Osteoblast (primary cell): ENCODE data around the gene ING4. TPM values are rescaled to one million over a fixed set of nuclear protein-coding genes. Genes with fewer than 3 reads are reported as not detected.

ENCODE experiments used
- DNase-seq: peaks from one replicate; pipeline ENCODE4 v3.0.0; 2011; ENCODE audit warnings: low spot score, mixed read lengths; ENCODE audit not compliant: insufficient read length; ENCODE audit errors: missing footprints
- H2AFZ ChIP-seq: 2 replicates; pipeline ENCODE4 v1.6.0; 2011; ENCODE audit warnings: mild to moderate bottlenecking, low read length
- H3K27ac ChIP-seq: 2 replicates; pipeline ENCODE4 v1.5.1; 2011; ENCODE audit warnings: mild to moderate bottlenecking, low read depth, low read length, moderate library complexity
- H3K27me3 ChIP-seq: 2 replicates; pipeline ENCODE4 v1.6.0; 2012; ENCODE audit warnings: mild to moderate bottlenecking, control low read depth, inconsistent platforms, low read length, moderate library complexity; ENCODE audit not compliant: insufficient read depth
- H3K36me3 ChIP-seq: 2 replicates; pipeline ENCODE4 v1.5.1; 2011; ENCODE audit warnings: mild to moderate bottlenecking, low read length, control low read depth, moderate library complexity; ENCODE audit not compliant: insufficient read depth
- H3K4me1 ChIP-seq: 2 replicates; pipeline ENCODE4 v1.5.1; 2011; ENCODE audit warnings: mild to moderate bottlenecking, low read length, control low read depth, moderate library complexity; ENCODE audit not compliant: insufficient read depth
- H3K4me2 ChIP-seq: 2 replicates; pipeline ENCODE4 v1.6.0; 2011; ENCODE audit warnings: mild to moderate bottlenecking, low read length; ENCODE audit not compliant: insufficient read depth
- H3K4me3 ChIP-seq: fragments of 200-600 bp; sonication (generic); 3 replicates; pipeline ENCODE4 v1.5.1; 2012; ENCODE audit warnings: mild to moderate bottlenecking, low read length, inconsistent platforms; ENCODE audit not compliant: insufficient read depth
- H3K79me2 ChIP-seq: 2 replicates; pipeline ENCODE4 v1.6.0; 2012; ENCODE audit warnings: mild to moderate bottlenecking, low read length, control low read depth, inconsistent platforms; ENCODE audit not compliant: insufficient read depth
- H3K9me3 ChIP-seq: 2 replicates; pipeline ENCODE4 v1.5.1; 2011; ENCODE audit warnings: low read depth, low read length, control low read depth
- H4K20me1 ChIP-seq: 2 replicates; pipeline ENCODE4 v1.6.0; 2012; ENCODE audit warnings: mild to moderate bottlenecking, low read length, control low read depth; ENCODE audit not compliant: insufficient read depth
- total RNA-seq: library from RNA; depleted of rRNA; stranded (reverse); fragments of >200 nt; gene quantifications from 2 replicates; pipeline ENCODE4 v1.2.3, GENCODE V29; 2012
- TF ChIP-seq, protein P1 (sequence below): IDR thresholded peaks from 2 replicates; pipeline ENCODE4 v1.5.1; 2011; ENCODE audit warnings: mild to moderate bottlenecking, low read depth, low read length, moderate library complexity; ENCODE audit errors: extremely low read depth

The ING4 gene
- total RNA-seq, 1 donor = 53.6 TPM

GRCh38 chr12:6701078-6701768 lies 38.3 kb upstream of the ING4 start:
- no peak for DNase-seq
- H3K9me3 ChIP-seq = no peaks in the 10 kb centered on the region
- TF ChIP-seq, protein P1, sequence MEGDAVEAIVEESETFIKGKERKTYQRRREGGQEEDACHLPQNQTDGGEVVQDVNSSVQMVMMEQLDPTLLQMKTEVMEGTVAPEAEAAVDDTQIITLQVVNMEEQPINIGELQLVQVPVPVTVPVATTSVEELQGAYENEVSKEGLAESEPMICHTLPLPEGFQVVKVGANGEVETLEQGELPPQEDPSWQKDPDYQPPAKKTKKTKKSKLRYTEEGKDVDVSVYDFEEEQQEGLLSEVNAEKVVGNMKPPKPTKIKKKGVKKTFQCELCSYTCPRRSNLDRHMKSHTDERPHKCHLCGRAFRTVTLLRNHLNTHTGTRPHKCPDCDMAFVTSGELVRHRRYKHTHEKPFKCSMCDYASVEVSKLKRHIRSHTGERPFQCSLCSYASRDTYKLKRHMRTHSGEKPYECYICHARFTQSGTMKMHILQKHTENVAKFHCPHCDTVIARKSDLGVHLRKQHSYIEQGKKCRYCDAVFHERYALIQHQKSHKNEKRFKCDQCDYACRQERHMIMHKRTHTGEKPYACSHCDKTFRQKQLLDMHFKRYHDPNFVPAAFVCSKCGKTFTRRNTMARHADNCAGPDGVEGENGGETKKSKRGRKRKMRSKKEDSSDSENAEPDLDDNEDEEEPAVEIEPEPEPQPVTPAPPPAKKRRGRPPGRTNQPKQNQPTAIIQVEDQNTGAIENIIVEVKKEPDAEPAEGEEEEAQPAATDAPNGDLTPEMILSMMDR = no peak
- H3K4me2 ChIP-seq = peak overlapping the region; percentile 72
- H3K4me3 ChIP-seq = peak overlapping the region; percentile 62
- H3K27ac ChIP-seq = no peak overlapping the region
- peaks cover 50% of the 10 kb centered on the region for H3K27me3 ChIP-seq
- no peaks in the 10 kb centered on the region for H3K36me3 ChIP-seq
- peak overlapping the region; percentile 73 for H2AFZ ChIP-seq
- peaks cover 5% of the 10 kb centered on the region for H3K4me1 ChIP-seq
- no peaks in the 10 kb centered on the region for H3K79me2 ChIP-seq
- no peaks in the 10 kb centered on the region for H4K20me1 ChIP-seq

DNA sequence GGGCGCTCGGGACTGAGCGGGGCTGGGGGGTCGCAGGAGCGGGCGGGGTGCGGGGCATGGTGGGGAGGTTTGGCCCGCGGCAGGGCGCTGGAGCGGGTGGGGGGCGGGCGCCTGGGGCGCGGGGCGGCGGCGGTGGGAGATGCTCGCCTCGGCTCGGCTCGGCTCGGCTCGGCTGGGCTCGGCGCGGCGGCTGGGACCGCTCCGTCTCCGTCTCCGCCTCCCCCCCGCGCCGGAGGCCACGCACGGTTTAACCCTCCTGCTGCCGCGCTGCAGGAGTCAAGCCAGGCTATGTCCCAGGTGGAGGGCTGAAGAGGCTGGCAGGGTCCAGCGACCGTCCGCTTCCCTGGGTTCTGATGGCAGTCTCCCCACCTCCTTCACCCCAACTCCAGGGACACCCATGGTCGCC lies 37.7 kb upstream of the ING4 start, which contains the start of gene PIANP:
Gene PIANP, minus strand, starts transcription at position 170 of the 406 bp plus-strand sequence. CDS start 2,754 bp downstream, outside the sequence.
- H3K27ac ChIP-seq = no peak within 1 kb of the TSS
- H2AFZ ChIP-seq = peak within 1 kb of the TSS; percentile 73
- no peaks in the 10 kb centered on the region for H3K9me3 ChIP-seq
- TF ChIP-seq, protein P1 = no peak
- H3K4me3 ChIP-seq = peak within 1 kb of the TSS; percentile 66
- DNase-seq = peak; percentile 89
- H3K4me2 ChIP-seq = peak within 1 kb of the TSS; percentile 76
- H4K20me1 ChIP-seq = no peaks in the 10 kb centered on the region
- peaks cover 50% of the 10 kb centered on the region for H3K27me3 ChIP-seq
- peaks cover 5% of the 10 kb centered on the region for H3K4me1 ChIP-seq
- no peaks in the 10 kb centered on the region for H3K79me2 ChIP-seq
- H3K36me3 ChIP-seq = no peaks in the 10 kb centered on the region

- Histone ChIP-seq H3K36me3 (no peaks in the 10 kb centered on the region), H3K4me2 (peak overlapping the region; percentile 76), H3K27me3 (peaks cover 50% of the 10 kb centered on the region), H3K9me3 (no peaks in the 10 kb centered on the region), H4K20me1 (no peaks in the 10 kb centered on the region), H2AFZ (peak overlapping the region; percentile 59), H3K4me3 (peak overlapping the region; percentile 66), H3K27ac (no peak overlapping the region), H3K4me1 (peaks cover 5% of the 10 kb centered on the region), H3K79me2 (no peaks in the 10 kb centered on the region)
- TF ChIP-seq, protein P1 = no peak
- peak; percentile 87 for DNase-seq
These were observed 37.2 kb upstream of the ING4 start for GRCh38 chr12:6699989-6700645.
